Stimulated activated CD8-positive, alpha-beta memory T cell treated with anti-CD3 and anti-CD28 coated beads, Interleukin-12 subunit alpha, Interleukin-12 subunit beta, amount 100 ng/mL, for 1 hour (primary cell): ENCODE data around the gene RNF166.

ENCODE experiments used
- DNase-seq: peaks from one replicate; pipeline ENCODE4 v3.0.0-alpha.2; 2020; ENCODE audit warnings: low read depth

Gene RNF166

DNA sequence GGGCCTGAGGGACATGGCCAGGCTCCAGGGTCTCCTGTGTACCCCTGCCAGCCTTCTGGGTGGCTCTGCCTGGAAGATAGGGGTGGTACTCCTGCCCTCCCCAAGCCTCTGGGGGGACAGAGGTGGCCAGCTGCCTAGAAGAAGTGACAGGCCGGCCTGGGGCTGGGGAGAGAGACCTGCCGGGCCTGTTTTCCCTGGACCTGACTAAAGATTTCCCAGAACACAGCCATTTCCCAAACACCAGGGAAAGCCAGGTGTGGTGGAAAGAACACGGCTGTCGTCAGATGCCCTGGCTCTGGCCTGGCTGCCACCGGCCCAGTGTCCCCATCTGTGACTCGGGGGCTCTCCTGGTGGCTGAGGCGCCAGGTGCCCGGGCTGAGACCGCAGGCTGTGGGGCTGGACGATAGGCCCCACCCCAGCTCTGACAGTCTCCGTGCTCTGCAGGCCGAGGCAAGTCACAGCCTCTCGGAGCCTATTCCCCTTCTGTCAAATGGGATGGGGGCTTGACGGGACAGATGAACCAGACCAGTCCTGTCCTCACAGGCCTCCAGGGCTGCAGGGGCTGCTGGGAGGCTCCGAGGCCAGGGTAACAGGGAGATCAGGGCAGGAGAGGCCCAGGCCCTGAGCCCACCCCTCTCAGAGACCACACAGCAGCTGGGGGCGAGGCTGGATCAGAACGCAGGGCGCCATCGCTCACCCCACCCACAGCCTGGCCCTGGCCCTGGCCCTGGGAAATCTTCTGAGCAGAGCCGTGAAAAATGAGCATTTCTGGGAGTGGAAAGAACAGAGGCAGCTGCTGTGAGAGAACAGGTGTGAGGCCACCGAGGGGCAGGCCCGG lies 33.1 kb upstream of the RNF166 start:
- DNase-seq = no peak

DNA sequence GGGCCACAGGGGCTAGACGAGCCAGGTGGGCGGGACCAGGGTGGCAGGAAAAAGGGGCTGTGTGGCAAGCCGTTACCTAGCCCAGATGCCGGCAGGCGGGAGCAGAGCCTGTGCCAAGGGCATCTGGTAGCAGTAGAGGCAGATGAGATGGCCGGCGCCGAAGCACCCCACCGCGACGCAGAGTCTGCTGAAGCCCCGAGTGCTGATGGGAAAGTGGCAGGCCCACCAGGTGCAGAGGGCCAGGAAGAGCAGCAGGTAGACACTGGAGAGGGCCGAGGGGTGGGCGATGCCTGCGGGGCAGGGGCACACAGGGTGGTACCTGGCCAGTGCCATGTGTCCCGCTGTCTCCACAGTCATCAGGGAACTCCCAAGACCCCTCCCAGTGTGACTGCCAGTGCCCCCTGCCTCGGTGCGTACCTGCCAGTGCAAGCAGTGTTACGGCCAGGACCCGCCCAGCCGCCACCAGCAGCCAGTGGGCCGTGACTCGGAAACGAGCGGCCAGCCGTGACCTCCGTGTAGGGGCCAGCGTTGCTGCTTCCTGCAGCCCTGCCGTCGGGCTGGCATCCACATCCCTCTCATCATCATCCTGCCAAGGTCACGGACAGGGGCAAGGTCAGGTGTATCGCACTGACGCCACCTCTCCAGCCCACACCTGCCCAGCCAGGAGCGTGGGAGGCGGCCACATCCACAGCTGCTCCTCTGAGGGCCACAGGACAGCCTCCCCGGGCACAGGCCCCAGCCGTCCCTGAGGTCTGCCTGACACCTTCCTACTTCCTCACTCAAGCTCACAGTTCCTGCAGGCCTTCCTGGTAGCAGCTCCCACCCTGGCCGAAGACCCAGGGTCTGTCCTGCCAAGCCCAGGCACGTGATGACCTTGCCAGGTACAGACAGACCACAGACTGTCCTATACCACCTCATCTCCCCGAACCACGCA lies 32.2 kb upstream of the RNF166 start:
- no peak for DNase-seq

DNA sequence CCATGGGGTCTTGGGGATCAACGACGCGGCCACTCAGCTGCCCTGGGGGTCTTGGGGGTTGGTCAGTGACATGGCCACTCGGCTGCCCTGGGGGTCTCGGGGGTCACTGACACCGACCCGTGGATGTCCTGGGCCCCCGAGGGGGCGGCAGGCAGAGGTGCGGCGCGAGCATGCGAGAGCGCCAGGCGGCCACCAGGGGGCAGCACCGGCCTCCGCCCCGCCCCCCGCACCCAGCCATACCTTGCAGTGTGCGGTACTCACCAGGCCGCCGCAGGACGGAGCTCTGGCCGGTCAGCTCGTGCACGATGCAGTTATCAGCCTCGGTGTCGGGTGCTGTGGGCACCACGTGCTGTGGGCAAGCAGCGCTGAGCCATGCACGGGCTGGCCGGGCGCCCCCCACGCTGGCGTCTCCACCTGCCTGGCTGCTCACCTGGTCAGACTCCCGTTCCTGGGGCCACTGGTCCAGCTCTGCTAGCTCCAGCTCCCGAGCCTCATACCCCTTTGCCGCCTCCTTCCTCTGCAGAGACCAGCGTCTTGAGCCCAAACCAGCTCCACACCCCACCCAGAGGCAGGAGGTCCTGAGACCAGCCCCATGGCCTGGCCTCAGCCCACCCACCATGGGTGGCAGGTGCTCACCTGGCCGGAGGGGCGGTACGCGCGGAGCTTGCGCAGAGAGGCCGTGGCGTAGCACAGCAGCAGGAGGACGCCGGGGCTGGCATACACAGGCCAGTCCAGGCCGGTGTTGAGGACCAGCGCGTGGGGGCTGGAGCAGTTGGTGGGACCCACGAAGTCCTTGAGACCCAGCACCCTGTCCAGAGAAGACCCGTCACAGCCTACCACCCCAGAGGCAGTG lies 31.3 kb upstream of the RNF166 start:
- peak; percentile 25 for DNase-seq

DNA sequence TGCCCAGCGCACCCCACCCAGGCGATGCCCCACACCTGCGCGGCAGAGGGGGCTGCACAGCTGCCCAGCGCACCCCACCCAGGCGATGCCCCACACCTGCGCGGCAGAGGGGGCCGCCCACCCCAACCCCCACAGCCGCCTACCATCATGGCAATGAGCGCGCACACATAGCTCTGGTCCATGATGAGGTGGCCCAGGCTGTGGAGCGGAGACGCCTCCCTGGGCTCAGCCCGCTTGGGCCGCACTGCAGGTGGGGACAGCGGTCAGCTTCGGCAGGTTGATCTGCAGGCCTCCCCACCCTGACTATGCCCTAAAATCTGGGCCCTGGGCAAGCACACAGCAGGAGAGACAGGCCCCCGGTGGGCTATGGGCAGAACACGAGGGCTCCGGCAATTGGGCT lies 30.3 kb upstream of the RNF166 start:
- DNase-seq = no peak

DNA sequence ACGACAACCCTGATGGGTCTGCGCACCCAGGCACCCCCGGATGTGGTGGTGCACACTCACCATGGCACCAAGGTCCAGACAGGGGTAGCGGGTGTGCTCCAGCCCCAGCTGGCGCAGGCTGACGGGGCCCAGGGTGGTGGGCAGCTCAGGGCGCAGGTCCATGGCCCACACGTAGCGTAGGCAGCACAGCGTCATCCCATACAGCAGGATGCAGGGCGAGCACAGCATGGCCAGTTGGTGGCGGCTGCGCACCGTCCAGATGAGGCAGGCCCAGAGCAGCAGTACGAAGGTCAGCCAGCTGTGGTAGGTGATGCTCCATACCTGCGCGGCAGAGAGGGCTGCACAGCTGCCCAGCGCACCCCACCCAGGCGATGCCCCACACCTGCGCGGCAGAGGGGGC lies 29.9 kb upstream of the RNF166 start:
- DNase-seq = no peak

DNA sequence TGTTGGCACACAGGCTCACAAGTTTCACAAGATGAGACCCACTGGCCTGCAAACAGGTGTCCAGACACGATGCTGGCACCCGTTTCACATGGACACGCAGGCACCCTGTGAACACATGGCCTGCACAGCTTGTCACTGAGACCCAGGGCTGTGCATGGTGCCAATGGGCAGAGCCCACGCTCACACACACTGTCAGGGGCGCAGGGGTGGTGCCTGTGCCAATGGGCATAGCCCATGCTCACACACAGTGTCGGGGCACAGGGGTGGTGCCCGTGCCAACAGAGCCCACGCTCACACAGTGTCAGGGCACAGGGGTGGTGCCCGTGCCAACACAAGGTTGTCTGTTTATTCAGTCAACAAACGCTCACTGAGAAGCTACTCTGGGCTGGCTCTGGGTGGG lies 29.4 kb upstream of the RNF166 start:
- DNase-seq = no peak

DNA sequence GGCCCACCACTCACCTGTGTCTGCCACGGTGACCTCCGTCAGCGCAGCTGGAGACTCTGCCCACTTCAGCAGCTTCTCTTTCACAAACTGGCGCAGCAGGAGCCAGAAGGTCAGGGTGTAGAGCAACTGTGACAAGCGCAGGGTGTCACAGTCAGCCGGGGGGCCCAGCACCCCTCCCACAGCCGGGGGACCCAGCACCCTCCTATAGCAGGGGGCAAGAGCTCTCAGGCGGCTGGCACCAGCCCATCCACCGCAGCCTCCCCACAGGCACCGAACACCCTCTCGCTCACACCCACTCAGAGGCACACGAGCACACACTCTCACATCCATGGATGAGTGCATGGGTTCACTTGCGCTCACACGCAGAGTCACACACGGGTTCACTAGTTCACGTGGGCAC lies 28.9 kb upstream of the RNF166 start:
- no peak for DNase-seq

DNA sequence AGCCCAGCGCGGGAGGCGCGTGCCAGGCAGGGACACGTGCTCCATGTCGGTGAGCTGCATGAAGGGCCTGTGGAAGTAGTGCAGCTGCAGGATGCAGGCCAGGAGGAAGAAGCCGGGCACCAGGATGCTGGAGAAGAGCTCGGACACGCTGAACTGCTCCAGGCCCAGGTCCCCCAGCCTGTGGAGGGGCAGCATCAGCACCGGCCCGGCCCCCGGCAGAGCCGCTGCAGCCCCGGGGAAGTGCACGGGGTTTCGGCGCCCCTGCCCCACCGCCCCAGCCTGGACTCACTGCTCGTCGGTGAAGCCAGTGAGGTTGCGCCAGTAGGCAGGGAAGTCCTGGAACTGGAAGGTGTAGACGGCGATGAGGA lies 28.1 kb upstream of the RNF166 start:
- no peak for DNase-seq

DNA sequence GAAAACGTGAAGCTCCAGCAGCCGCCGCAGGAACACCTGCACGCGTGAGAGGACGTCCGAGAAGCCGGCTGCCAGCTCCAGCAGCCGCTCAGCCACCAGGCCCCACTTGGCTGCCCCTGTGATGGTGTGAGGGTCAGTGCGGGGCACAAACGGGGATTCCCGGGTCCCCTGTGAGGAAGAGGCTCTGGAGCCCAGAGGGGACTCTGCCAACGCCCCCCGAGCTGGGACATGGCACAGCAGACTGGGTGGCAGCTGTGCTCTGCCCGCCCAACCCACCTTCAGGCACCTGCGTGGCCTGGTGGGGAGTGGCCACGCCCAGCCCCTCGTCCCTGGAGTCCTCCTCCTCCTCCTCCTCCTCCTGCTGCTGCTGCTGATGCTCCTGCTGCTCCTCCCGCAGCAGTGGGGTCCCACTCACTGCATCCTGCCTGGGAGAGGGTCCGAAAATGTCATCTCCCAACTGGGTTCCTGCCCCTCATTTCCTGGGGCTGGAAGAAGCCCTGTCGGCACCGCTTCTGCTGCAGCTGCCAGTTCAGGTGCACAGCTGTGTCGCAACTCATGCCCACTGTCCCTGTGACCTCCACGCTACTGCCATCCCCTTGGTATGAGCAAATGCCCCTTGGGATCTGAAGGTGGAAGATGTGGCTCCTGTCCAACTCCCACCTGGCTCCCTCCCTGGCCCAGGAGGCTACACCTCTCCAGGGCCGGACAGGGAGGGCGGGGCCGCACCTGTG lies 27.6 kb upstream of the RNF166 start:
- no peak for DNase-seq

DNA sequence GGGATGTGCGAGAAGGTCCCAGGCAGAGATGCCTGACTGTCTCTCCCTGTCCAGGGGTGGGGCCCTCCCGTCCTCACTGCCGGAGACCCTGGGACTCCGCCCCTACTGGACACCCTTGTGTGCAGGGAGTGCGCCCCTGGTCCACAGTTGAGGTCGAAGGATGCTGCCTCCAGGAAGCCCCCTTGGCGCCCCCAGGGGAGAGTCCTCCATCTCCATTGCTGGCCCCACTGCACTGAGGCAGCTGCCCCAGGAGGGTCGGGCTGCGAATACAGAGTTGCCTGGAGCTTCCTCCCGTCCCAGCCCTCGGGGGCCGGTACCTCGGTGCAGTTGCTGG lies 26.7 kb upstream of the RNF166 start:
- DNase-seq = no peak

DNA sequence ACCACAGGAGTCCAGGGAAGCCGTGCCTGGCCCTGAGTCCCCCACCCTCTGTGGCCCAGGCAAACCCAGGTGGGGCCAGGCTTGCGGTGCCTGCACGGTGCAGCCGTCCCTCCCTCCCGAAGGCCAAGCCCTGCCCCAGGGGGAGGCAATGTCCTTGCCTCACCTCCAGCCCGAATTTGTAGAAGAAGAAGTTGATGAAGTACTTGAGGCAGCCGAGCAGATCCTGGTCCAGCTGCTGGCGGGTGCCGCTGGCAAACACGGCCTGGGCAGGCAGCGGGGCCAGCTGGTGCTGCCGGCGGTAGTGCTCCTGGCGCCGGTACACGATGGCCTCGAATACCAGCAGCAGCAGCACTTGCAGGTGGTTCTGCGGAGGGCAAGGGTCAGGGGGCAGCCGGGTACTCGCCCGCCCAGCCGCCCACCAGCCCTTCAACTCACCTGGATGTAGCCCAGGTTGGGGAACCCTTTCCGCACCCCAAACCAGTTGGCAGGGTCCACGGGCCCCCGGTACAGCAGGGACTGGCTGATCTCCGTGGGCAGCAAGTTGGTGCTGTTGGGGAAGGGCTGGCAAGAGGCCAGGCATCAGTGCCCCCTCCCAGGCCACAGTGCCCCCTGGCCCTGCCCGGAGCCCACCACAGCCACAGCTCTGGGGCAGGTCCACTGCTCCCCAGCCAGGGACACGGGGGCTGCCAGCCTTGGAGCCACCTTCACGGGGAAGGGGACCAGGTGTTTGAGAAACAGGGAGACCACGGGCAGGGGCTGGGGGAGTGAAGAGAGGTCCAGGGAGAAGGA lies 26.2 kb upstream of the RNF166 start:
- no peak for DNase-seq

DNA sequence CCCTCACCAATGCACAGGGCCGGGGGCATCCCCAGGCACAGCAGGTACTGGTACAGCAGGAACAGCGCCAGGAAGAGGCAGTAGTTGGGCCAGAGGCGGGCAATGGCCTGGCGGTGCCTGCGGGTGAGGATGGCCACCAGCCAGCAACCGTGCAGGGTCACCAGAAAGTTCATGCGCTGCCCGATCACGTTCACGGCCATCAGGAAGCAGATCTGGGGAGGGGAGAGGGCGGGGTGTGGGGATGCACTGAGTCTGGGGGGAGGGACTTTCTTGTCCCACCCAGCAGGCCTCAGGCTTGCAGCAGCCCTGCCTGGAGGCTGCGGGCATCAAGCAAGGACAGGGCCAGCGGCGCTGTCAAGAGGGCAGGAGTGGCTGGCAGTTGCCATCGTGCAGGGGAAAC lies 25.5 kb upstream of the RNF166 start:
- DNase-seq = no peak

DNA sequence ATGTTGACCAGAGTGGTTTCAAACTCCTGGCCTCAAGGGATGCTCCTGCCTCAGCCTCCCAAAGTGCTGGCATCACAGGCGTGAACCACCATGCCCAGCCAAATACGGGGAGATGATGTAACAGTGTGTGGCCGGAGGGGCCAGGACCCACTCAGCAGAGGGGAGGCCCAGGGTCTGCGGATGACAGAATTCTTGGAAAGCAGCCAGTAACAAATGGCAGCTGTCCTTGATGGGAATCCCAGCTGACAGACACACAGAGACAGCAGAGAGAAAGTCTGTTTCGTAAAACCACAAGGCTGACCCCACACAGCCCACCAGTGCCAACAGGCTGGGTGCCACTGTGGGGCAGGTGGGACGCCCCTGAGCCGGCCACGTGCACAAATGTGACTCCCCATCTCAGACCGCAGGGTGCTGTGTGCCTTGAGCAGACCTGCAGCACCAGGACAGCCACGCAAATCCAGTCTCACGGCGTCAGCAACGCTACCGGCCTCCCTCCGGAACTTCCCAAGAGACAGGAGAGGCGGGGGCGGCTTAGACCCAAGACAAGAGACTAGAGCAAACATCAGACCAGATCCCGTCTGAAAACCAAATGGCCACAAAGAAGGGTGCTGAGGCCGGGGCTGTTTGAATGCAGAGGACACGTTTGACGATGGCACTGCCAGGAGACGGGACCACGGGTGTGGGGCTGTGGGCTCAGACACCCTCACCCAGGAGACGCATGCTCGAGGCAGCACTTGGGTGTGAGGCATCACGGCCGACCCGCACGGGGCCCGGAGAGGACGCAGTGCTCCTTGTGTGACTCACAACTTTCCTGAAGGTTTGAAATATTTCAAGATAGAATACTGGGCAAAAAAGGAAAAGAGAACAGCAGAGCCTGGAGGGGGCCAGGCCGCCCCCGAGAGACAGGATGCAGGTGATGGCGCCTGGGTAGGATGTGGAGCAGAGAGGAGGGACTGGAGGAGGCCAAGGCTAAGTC lies 24.7 kb upstream of the RNF166 start:
- DNase-seq = no peak

DNA sequence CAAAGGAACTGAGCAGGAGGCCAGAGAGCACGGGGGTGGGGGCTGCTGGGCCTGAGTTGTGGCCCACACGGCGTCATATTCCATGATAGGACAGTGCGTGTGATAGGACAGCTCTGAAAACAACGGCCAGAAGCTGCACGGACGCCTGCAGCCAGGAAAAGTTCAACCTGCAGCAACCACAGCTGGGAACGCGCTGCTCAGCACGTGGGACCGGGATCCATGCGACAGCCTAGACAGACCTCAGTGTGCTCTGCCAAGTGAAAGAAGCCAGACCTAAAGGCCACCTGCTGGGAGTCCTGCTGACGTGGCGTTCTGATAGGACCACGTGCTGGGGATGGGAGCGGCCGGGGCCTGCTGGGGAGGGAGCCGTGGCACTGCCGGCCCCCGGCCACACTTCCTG lies 21.7 kb upstream of the RNF166 start:
- no peak for DNase-seq

DNA sequence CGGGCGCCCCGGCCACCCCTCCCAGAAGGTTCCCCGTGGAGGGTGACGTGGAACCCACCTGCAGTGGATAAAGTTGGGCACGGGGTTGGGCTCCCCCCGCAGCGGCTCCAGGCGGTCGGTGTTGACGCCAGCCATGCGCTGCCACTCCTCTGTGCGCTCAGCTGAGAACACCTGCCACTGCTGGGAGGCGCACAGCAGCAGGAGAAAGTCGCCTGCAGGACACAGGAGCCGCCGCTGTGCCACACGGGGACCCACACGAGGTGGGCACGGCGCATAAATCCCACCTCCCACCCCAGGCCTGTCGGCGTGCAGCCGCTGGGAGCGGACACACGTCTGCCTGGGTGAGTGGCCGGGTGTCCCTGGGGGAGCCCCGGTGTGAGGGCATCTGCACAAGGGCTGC lies 20.8 kb upstream of the RNF166 start:
- no peak for DNase-seq

DNA sequence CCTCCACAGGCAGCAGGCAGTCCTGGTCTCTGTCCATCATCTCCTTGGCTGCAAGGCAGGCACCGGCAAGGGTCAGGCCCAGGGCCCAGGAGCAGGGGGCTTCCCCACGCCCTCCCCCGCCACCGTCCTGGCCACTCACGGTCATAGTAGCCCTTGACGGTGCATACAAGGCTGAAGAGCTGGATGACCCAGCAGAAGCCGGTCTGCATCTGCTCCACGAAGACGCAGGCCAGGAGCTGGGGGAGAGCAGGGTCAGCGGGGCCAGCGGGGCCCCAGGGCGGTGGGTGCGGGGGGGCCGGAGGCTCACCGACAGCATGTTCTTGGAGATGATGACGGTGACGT lies 20.2 kb upstream of the RNF166 start:
- no peak for DNase-seq

DNA sequence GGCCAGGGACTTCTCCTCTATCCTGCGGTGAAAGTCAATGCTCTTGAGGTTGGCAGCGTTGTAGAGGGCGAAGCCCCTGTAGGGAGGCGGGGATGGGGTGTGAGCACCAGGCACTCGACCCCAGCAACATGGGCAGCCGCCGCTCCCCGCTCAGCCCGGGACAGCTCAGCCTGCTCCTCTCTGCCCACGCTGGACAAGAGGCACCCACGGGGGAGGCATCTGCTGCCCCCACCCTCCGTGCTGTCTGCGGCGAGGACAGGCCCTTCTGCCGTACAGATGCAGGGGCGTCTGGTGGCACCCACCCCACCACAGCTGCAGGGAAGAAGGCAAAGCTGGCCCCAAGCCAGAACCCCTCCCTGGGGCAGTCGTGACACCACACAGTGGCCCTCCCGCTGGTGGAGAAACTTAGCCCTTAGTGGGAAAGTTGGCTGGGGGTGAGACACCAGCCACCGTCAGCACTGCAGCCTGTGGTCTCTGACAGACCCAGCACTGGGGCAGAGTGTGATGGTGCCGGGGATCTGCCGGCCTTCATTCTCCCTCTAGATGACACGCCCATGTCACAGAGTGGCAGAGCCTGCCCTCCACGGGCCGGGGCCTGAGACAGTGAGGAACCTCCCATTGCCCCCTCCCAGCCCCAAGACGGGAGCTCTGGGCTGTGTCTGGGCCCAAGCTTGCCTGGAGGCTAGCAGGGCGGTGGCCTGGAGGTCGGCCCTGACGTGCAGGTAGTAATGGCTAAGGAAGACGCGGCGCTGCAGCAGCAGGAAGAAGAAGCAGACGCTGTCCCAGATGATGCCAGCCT lies 19.6 kb upstream of the RNF166 start:
- no peak for DNase-seq

DNA sequence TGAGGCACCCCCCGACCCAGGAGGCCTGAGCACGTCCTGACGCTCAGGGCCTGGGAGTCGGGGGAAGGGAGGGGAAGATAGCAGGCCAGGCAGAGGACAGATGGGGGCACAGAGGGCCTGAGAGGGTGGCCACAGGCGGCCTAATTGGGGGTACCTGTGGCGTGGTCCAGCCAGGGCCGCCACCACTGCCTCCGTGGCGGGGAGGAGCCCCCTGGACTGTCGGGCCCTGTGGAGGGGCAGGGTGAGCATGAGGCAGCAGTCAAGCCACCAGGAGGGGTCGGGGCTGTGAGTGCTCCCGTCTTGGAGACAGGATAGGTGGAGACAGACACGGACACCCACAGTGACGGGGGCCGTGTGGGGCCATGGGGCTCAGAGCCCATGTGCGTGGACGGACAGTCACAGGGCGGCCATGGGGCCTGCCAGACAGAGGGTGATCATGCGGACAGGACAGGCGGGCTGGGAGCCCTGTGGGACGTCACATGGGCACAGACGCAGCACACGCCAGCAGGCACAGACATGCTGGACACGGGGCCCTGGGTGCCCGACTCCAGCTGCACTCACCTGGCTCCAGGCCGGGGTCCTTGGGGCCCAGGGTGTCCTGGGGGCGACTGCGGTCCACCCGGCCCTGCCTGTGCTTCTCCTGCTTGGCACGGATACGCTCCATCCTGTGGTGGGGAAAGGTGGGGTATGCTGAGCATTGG lies 18.8 kb upstream of the RNF166 start:
- no peak for DNase-seq
